ENCODE data around the gene ITGBL1. TPM values are rescaled to one million over a fixed set of nuclear protein-coding genes. Genes with fewer than 3 reads are reported as not detected.

Gene ITGBL1
- total RNA-seq, 1 experiment from 2014 or later = 37.1 TPM

- POLR2A ChIA-PET (ENCODE audit: unreplicated experiment) = no interaction called here
Observed at GRCh38 chr13:101552786-101553185, 100.3 kb downstream of the ITGBL1 start.

DNA sequence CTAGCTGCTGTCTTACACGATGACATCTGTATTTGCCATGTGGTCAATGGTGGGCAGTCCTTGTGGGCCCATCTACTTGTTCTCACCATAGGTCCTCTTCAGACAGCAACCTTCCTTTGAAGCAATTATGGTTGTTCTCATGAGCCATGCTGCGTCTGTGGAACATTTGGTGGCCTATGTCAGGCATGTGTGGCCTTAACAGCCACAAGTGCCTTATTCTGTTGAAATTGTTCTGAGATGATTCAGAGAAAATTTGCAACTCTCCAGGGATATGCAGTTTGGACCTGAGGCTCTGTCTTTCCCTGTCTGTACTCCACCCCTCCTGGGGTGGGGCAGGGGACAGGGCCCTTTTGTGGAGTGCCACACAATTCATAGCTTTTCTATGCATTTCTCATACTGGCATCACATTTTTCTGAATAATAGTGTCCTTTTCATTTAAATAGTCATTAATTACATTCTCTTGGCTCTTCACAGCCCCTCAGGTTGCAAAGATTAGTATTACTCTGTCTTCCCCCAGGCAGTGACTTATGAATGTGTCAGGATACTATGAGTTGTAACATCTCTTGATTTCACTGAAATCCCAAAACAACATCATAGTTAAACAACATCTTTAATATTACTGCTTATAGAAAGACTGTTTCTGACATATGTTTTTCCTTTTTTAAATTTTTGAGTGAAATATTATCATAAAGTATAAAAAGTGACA, 102.1 kb downstream of the ITGBL1 start:
- peaks cover 24% of the 10 kb centered on the region; the same call in 1 of the 2 replicates for H3K79me2 ChIP-seq (ENCODE audit: low read length)
- ATAC-seq (peak; percentile 54), DNase-seq (peak; percentile 31)
- H3K9me3 ChIP-seq (ENCODE audit: low read length) = no peaks in the 10 kb centered on the region
- H3K4me2 ChIP-seq (ENCODE audit: low read length) = no peak overlapping the region
- BruUV-seq (replicated peaks) = no TSS peak
- peaks cover 5% of the 10 kb centered on the region for H3K4me1 ChIP-seq (ENCODE audit: insufficient read depth, low read length)
- CTCF ChIA-PET = no interaction called here
- TF ChIP-seq EZH2 (IDR thresholded peaks at IDR 0.05; ENCODE audit: low read length, unreplicated experiment) (no peak), EZH2phosphoT487 (IDR thresholded peaks at IDR 0.05; ENCODE audit: borderline replicate concordance, low read length) (no peak), CTCF (conservative IDR thresholded peaks at IDR 0.05; ENCODE audit: low read depth, low read length) (no peak)
- no peaks in the 10 kb centered on the region for H3K9me2 ChIP-seq (replicated peaks; ENCODE audit: low read length)
- no peak overlapping the region for H2AFZ ChIP-seq (ENCODE audit: low read length)
- POLR2A ChIA-PET (ENCODE audit: unreplicated experiment) = no interaction called here
- intact Hi-C loops (cut with micrococcal nuclease) = no loop called here
- no peak overlapping the region for H3K4me3 ChIP-seq (ENCODE audit: low read length)
- no peaks in the 10 kb centered on the region for H4K20me1 ChIP-seq (ENCODE audit: low read length)
- no peaks in the 10 kb centered on the region for H3K36me3 ChIP-seq (ENCODE audit: low read depth, low read length)
- no peak overlapping the region for H3K9ac ChIP-seq (ENCODE audit: low read length)
- no peaks in the 10 kb centered on the region for H3K27me3 ChIP-seq (ENCODE audit: low read length)
- no peaks in the 10 kb centered on the region for H3F3A ChIP-seq (ENCODE audit: low read length, unreplicated experiment)
- no peak overlapping the region for H3K27ac ChIP-seq (ENCODE audit: low read length)

More at GRCh38 chr13:101552786-101553185, 100.3 kb downstream of the ITGBL1 start:
- no peak overlapping the region for H3K4me3 ChIP-seq (ENCODE audit: low read length)
- intact Hi-C loops (cut with micrococcal nuclease) = no loop called here
- no peaks in the 10 kb centered on the region for H3K36me3 ChIP-seq (ENCODE audit: low read depth, low read length)
- no peak for ATAC-seq
- no peak overlapping the region for H3K9ac ChIP-seq (ENCODE audit: low read length)
- no peak overlapping the region for H2AFZ ChIP-seq (ENCODE audit: low read length)
- no peaks in the 10 kb centered on the region for H3K9me2 ChIP-seq (replicated peaks; ENCODE audit: low read length)
- CTCF ChIA-PET = no interaction called here
- peaks cover 5% of the 10 kb centered on the region for H3K4me1 ChIP-seq (ENCODE audit: insufficient read depth, low read length)
- TF ChIP-seq EZH2 (IDR thresholded peaks at IDR 0.05; ENCODE audit: low read length, unreplicated experiment) (no peak), CTCF (conservative IDR thresholded peaks at IDR 0.05; ENCODE audit: low read depth, low read length) (no peak), EZH2phosphoT487 (IDR thresholded peaks at IDR 0.05; ENCODE audit: borderline replicate concordance, low read length) (no peak)
- no TSS peak for BruUV-seq (replicated peaks)
- H3K27me3 ChIP-seq (ENCODE audit: low read length) = no peaks in the 10 kb centered on the region
- peaks cover 19% of the 10 kb centered on the region; the same call in 1 of the 2 replicates for H3K79me2 ChIP-seq (ENCODE audit: low read length)
- H3K9me3 ChIP-seq (ENCODE audit: low read length) = no peaks in the 10 kb centered on the region
- DNase-seq = peak; percentile 11
- no peaks in the 10 kb centered on the region for H3F3A ChIP-seq (ENCODE audit: low read length, unreplicated experiment)
- H4K20me1 ChIP-seq (ENCODE audit: low read length) = no peaks in the 10 kb centered on the region
- no peak overlapping the region for H3K27ac ChIP-seq (ENCODE audit: low read length)
- H3K4me2 ChIP-seq (ENCODE audit: low read length) = no peak overlapping the region

GRCh38 chr13:101555610-101556009, 103.1 kb downstream of the ITGBL1 start:
- DNase-seq (no peak), ATAC-seq (no peak)
- ChIA-PET CTCF (no interaction called here), POLR2A (ENCODE audit: unreplicated experiment) (no interaction called here)
- BruUV-seq (replicated peaks) = no TSS peak
- H3K9me3 ChIP-seq (ENCODE audit: low read length) = no peaks in the 10 kb centered on the region
- intact Hi-C loops (cut with micrococcal nuclease) = no loop called here
- no peak for TF ChIP-seq EZH2phosphoT487 (IDR thresholded peaks at IDR 0.05; ENCODE audit: borderline replicate concordance, low read length)
- TF ChIP-seq CTCF (conservative IDR thresholded peaks at IDR 0.05; ENCODE audit: low read depth, low read length) = no peak
- TF ChIP-seq EZH2 (IDR thresholded peaks at IDR 0.05; ENCODE audit: low read length, unreplicated experiment) = no peak
- no peak overlapping the region for H3K27ac ChIP-seq (ENCODE audit: low read length)
- H3K27me3 ChIP-seq (ENCODE audit: low read length) = no peaks in the 10 kb centered on the region
- H3K9ac ChIP-seq (ENCODE audit: low read length) = no peak overlapping the region
- peaks cover 5% of the 10 kb centered on the region for H3K4me1 ChIP-seq (ENCODE audit: insufficient read depth, low read length)
- H3K9me2 ChIP-seq (replicated peaks; ENCODE audit: low read length) = no peaks in the 10 kb centered on the region
- no peaks in the 10 kb centered on the region for H3F3A ChIP-seq (ENCODE audit: low read length, unreplicated experiment)
- no peak overlapping the region for H2AFZ ChIP-seq (ENCODE audit: low read length)
- H3K36me3 ChIP-seq (ENCODE audit: low read depth, low read length) = no peaks in the 10 kb centered on the region
- H3K4me2 ChIP-seq (ENCODE audit: low read length) = no peak overlapping the region
- peaks cover 21% of the 10 kb centered on the region; the same call in 1 of the 2 replicates for H3K79me2 ChIP-seq (ENCODE audit: low read length)
- no peak overlapping the region for H3K4me3 ChIP-seq (ENCODE audit: low read length)
- H4K20me1 ChIP-seq (ENCODE audit: low read length) = no peaks in the 10 kb centered on the region
